KMS-11 (cell line): ENCODE results near the gene RAB8B.

ENCODE experiments used
- H2AFZ ChIP-seq: fragments of 200-600 bp; sonication (generic); 2 replicates; pipeline ENCODE4 v1.6.1; 2016; ENCODE audit warnings: antibody characterized with exemption, mixed run types, low read depth
- H3K27ac ChIP-seq: fragments of 200-600 bp; sonication (generic); 2 replicates; pipeline ENCODE4 v1.6.1; 2016; ENCODE audit warnings: mild to moderate bottlenecking, mixed run types
- H3K27me3 ChIP-seq: fragments of 200-600 bp; sonication (generic); 2 replicates; pipeline ENCODE4 v1.6.1; 2017; ENCODE audit warnings: mild to moderate bottlenecking, low read depth, mixed run types, moderate library complexity; ENCODE audit not compliant: insufficient read depth
- H3K36me3 ChIP-seq: fragments of 200-600 bp; sonication (generic); 2 replicates; pipeline ENCODE4 v1.6.1; 2017; ENCODE audit warnings: mild to moderate bottlenecking, mixed run types; ENCODE audit not compliant: insufficient read depth
- H3K4me1 ChIP-seq: fragments of 200-600 bp; sonication (generic); 2 replicates; pipeline ENCODE4 v1.6.1; 2016; ENCODE audit warnings: mild to moderate bottlenecking, low read depth, mixed run types; ENCODE audit not compliant: poor library complexity, severe bottlenecking
- H3K4me2 ChIP-seq: fragments of 200-600 bp; sonication (generic); 2 replicates; pipeline ENCODE4 v1.7.0; 2016; ENCODE audit warnings: mild to moderate bottlenecking, mixed run types
- H3K4me3 ChIP-seq: fragments of 200-600 bp; sonication (generic); IDR thresholded peaks from 2 replicates; pipeline ENCODE4 v1.6.1; 2017; ENCODE audit warnings: low read depth, low read length, mixed read lengths; ENCODE audit not compliant: insufficient read depth
- H3K79me2 ChIP-seq: fragments of 200-600 bp; sonication (generic); 2 replicates; pipeline ENCODE4 v1.6.1; 2016; ENCODE audit warnings: low read depth, mixed run types; ENCODE audit not compliant: insufficient read depth
- H3K9ac ChIP-seq: fragments of 200-600 bp; sonication (generic); 2 replicates; pipeline ENCODE4 v1.6.1; 2016; ENCODE audit warnings: mild to moderate bottlenecking, mixed run types
- H4K20me1 ChIP-seq: fragments of 200-600 bp; sonication (generic); 2 replicates; pipeline ENCODE4 v1.6.1; 2016; ENCODE audit warnings: mild to moderate bottlenecking, mixed run types; ENCODE audit not compliant: insufficient read depth
- CTCF ChIP-seq: fragments of 200-600 bp; sonication (generic); conservative IDR thresholded peaks from 2 replicates; pipeline ENCODE4 v1.6.1; 2017; ENCODE audit warnings: low read depth, mild to moderate bottlenecking, antibody characterized with exemption, low read length, moderate library complexity, mixed read lengths

Gene RAB8B

GRCh38 chr15:63225381-63225780, 36.0 kb downstream of the RAB8B start:
- no peak for TF ChIP-seq CTCF
- Histone ChIP-seq H3K79me2 (no peaks in the 10 kb centered on the region), H3K4me2 (no peak overlapping the region), H3K9ac (no peak overlapping the region), H4K20me1 (no peaks in the 10 kb centered on the region), H3K27ac (no peak overlapping the region), H3K4me1 (no peaks in the 10 kb centered on the region), H3K36me3 (no peaks in the 10 kb centered on the region), H2AFZ (no peak overlapping the region), H3K27me3 (no peaks in the 10 kb centered on the region), H3K4me3 (no peak overlapping the region)

GRCh38 chr15:63226155-63226883, 36.9 kb downstream of the RAB8B start:
- H3K4me1 ChIP-seq: no peaks in the 10 kb centered on the region
- H3K79me2 ChIP-seq: no peaks in the 10 kb centered on the region
- no peak for TF ChIP-seq CTCF
- H3K27ac ChIP-seq: no peak overlapping the region
- H4K20me1 ChIP-seq: no peaks in the 10 kb centered on the region
- H3K4me3 ChIP-seq: no peak overlapping the region
- no peak overlapping the region for H3K9ac ChIP-seq
- H2AFZ ChIP-seq: no peak overlapping the region
- H3K4me2 ChIP-seq: no peak overlapping the region
- no peaks in the 10 kb centered on the region for H3K27me3 ChIP-seq
- no peaks in the 10 kb centered on the region for H3K36me3 ChIP-seq

GRCh38 chr15:63226966-63227401, 37.6 kb downstream of the RAB8B start:
- no peak overlapping the region for H2AFZ ChIP-seq
- no peaks in the 10 kb centered on the region for H3K36me3 ChIP-seq
- no peak overlapping the region for H3K27ac ChIP-seq
- H4K20me1 ChIP-seq: no peaks in the 10 kb centered on the region
- no peaks in the 10 kb centered on the region for H3K79me2 ChIP-seq
- no peak overlapping the region for H3K9ac ChIP-seq
- H3K4me2 ChIP-seq: no peak overlapping the region
- no peak overlapping the region for H3K4me3 ChIP-seq
- H3K4me1 ChIP-seq: no peaks in the 10 kb centered on the region
- TF ChIP-seq CTCF: no peak
- no peaks in the 10 kb centered on the region for H3K27me3 ChIP-seq

DNA sequence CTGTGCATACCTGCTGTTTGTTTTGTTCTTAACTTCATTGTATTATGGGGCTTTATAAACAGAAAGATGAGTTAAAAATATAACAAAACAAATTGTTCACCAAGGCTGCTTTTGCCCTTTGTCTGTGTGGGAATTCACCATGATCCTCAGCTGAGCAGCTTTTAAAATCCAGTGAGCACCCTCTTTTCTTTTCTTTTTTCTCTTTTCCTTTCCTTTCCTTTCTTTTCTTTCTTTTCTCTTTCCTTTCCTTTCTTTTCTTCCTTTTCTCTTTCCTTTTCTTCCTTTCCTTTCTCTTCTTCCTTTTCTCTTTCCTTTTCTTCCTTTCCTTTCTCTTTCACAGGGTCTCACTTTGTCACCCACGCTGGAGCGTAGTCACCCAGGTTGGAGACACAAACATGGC, 38.3 kb downstream of the RAB8B start:
- no peak overlapping the region for H3K4me2 ChIP-seq
- no peak overlapping the region for H3K4me3 ChIP-seq
- H3K27me3 ChIP-seq: no peaks in the 10 kb centered on the region
- no peaks in the 10 kb centered on the region for H3K79me2 ChIP-seq
- H3K27ac ChIP-seq: no peak overlapping the region
- no peak overlapping the region for H3K9ac ChIP-seq
- H4K20me1 ChIP-seq: no peaks in the 10 kb centered on the region
- no peaks in the 10 kb centered on the region for H3K36me3 ChIP-seq
- no peaks in the 10 kb centered on the region for H3K4me1 ChIP-seq
- TF ChIP-seq CTCF: no peak
- H2AFZ ChIP-seq: no peak overlapping the region
